Ovary (tissue), 3 donors: ENCODE measurements around the gene SPEG.

Experiments
- EP300 ChIP-seq: sonication (generic); formaldehyde crosslinking; IDR thresholded peaks from one replicate; pipeline ENCODE4 v1.6.1; 2017; ENCODE audit warnings: antibody characterized with exemption
- POLR2A ChIP-seq: fragments of 450-650 bp; IDR thresholded peaks from one replicate; pipeline ENCODE4 v1.6.1; 2017; ENCODE audit warnings: antibody characterized with exemption, mild to moderate bottlenecking, moderate library complexity
- TF ChIP-seq, protein P1 (sequence below), 3 donors: fragments of 450-650 bp in 2 of 3; fragments of 200-600 bp in 1 of 3; IDR thresholded peaks; one replicate each; pipeline versions ENCODE4 v1.5.1 to v1.8.0; 2016 to 2022; ENCODE audit warnings: antibody characterized with exemption in 3 of 3, mild to moderate bottlenecking in 1 of 3
- donor health status: DM: no; HTN: no; CAD: no.

DNA sequence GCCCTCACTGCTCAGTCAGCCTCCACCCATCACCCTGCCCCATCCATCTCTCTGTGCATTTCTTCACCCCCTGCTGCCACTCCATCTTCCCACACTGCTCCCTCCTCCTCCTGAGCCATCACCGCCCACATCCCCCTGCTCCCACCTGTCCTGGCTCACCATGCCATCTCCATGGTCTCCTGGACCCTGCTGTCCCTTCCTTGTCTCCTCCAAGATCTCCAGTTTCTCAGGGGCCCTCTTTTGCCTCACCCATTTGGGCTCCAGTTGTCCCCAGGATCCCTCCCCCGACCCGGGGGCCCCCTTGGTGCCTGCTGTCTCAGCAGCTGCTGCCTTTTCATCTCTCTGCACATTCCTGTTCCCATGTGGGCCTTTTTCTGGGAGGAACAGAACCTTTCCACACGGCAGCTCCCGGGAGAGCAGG, 10.6 kb downstream of the SPEG start:
- TF ChIP-seq, protein P1, sequence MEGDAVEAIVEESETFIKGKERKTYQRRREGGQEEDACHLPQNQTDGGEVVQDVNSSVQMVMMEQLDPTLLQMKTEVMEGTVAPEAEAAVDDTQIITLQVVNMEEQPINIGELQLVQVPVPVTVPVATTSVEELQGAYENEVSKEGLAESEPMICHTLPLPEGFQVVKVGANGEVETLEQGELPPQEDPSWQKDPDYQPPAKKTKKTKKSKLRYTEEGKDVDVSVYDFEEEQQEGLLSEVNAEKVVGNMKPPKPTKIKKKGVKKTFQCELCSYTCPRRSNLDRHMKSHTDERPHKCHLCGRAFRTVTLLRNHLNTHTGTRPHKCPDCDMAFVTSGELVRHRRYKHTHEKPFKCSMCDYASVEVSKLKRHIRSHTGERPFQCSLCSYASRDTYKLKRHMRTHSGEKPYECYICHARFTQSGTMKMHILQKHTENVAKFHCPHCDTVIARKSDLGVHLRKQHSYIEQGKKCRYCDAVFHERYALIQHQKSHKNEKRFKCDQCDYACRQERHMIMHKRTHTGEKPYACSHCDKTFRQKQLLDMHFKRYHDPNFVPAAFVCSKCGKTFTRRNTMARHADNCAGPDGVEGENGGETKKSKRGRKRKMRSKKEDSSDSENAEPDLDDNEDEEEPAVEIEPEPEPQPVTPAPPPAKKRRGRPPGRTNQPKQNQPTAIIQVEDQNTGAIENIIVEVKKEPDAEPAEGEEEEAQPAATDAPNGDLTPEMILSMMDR (IDR thresholded peaks at IDR 0.05) = no peak
- TF ChIP-seq POLR2A (no peak), EP300 (no peak)
